Testis (tissue), 3 donors: ENCODE results near the gene HSD17B14. TPM values are rescaled to one million over a fixed set of nuclear protein-coding genes. Genes with fewer than 3 reads are reported as not detected.
"Not testable (repeated sequence)": the region's sequence is repeated elsewhere in the genome, so short reads cannot be mapped to it uniquely, and the experiment has no call there.

Experiments used
- DNase-seq: peaks from one replicate; pipeline ENCODE4 v3.0.0-alpha.2; 2019
- H3K27ac ChIP-seq, 2 donors: fragments of 200-600 bp; sonication (generic); one replicate each; pipeline ENCODE4 v1.5.1; 2019
- H3K27me3 ChIP-seq: fragments of 200-600 bp; sonication (generic); one replicate; pipeline ENCODE4 v1.5.1; 2019
- H3K36me3 ChIP-seq: fragments of 200-600 bp; sonication (generic); one replicate; pipeline ENCODE4 v1.5.1; 2017; ENCODE audit warnings: low read depth; ENCODE audit errors: missing control alignments
- H3K4me1 ChIP-seq: fragments of 200-600 bp; sonication (generic); one replicate; pipeline ENCODE4 v1.5.1; 2019
- H3K4me3 ChIP-seq, 2 donors: fragments of 200-600 bp; sonication (generic); one replicate each; pipeline ENCODE4 v1.5.1; 2017 to 2019
- H3K9me3 ChIP-seq: fragments of 200-600 bp; sonication (generic); one replicate; pipeline ENCODE4 v1.5.1; 2017
- POLR2A ChIP-seq: fragments of 450-650 bp; IDR thresholded peaks from one replicate; pipeline ENCODE4 v1.6.1; 2017; ENCODE audit warnings: antibody characterized with exemption, mild to moderate bottlenecking, moderate library complexity
- WGBS, 2 donors: methylation state at CpG; one replicate each; pipeline ENCODE4 v1.1.5; 2018; 5-methylcytosine and 5-hydroxymethylcytosine counted together
- intact Hi-C: fragments of 100-400 bp; cut with DNase I; formaldehyde crosslinking; loops from one replicate; pipeline ENCODE4 v1.15.1; 2023; ENCODE audit warnings: low total_unique reads
- polyA plus RNA-seq: library from polyadenylated mRNA; stranded (reverse); fragments of 350-450 nt; fragmentation: Illumina TruSeq; extraction: RNeasy Lipid Tissue Mini Kit (QIAGEN cat#74804); gene quantifications from one replicate; pipeline ENCODE4 v1.2.3, GENCODE V29; 2014; ENCODE audit warnings: low read depth, low replicate concordance; ENCODE audit not compliant: insufficient read depth
- total RNA-seq, 2 donors: library from RNA; depleted of rRNA; stranded (reverse); fragments of >200 nt; gene quantifications; one replicate each; pipeline ENCODE4 v1.2.3, GENCODE V29; 2016
- TF ChIP-seq, protein P1 (sequence below), 3 experiments: fragments of 450-650 bp in 2 of 3; fragments of 200-600 bp in 1 of 3; sonication (generic) in 1 of 3; IDR thresholded peaks; one replicate each; pipeline ENCODE4 v1.5.1; 2016 to 2019; ENCODE audit warnings: antibody characterized with exemption in 3 of 3, mild to moderate bottlenecking in 2 of 3, moderate library complexity in 1 of 3

Gene HSD17B14
- total and polyA plus RNA-seq, 3 donors from 2014 or later: 5.6 to 11.9 (median 8.8) TPM

DNA sequence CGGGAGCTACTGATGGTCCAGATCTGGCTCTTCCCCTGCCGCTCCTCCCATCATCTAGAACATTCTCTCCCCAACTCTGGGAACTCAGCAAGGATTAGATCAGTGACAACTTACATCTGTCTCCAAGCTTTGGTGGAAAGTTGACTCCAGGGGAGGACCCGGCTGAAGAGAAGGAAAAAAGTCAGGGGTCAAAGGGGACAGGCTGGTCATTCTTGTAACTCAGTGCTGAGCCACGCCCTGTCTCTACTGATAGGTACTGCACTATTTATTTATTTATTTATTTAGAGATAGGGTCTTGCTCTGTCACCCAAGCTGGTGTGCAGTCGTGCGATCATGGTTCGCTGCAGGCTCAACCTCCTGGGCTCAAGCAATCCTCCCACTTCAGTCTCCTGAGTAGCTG is 17.8 kb upstream of the HSD17B14 start:
- no peak for DNase-seq
- no peaks in the 10 kb centered on the region for H3K9me3 ChIP-seq
- H3K27ac ChIP-seq: no peak overlapping the region
- WGBS, 2 donors: 87 to 89% methylated on average over 7 of the region's 7 CpGs
- no peaks in the 10 kb centered on the region for H3K4me1 ChIP-seq
- H3K27me3 ChIP-seq: no peaks in the 10 kb centered on the region
- H3K4me3 ChIP-seq: no peak overlapping the region
- TF ChIP-seq, protein P1, sequence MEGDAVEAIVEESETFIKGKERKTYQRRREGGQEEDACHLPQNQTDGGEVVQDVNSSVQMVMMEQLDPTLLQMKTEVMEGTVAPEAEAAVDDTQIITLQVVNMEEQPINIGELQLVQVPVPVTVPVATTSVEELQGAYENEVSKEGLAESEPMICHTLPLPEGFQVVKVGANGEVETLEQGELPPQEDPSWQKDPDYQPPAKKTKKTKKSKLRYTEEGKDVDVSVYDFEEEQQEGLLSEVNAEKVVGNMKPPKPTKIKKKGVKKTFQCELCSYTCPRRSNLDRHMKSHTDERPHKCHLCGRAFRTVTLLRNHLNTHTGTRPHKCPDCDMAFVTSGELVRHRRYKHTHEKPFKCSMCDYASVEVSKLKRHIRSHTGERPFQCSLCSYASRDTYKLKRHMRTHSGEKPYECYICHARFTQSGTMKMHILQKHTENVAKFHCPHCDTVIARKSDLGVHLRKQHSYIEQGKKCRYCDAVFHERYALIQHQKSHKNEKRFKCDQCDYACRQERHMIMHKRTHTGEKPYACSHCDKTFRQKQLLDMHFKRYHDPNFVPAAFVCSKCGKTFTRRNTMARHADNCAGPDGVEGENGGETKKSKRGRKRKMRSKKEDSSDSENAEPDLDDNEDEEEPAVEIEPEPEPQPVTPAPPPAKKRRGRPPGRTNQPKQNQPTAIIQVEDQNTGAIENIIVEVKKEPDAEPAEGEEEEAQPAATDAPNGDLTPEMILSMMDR (IDR thresholded peaks at IDR 0.05): no peak
- no peak for TF ChIP-seq POLR2A
- no peaks in the 10 kb centered on the region for H3K36me3 ChIP-seq
- intact Hi-C loops: no loop called here

DNA sequence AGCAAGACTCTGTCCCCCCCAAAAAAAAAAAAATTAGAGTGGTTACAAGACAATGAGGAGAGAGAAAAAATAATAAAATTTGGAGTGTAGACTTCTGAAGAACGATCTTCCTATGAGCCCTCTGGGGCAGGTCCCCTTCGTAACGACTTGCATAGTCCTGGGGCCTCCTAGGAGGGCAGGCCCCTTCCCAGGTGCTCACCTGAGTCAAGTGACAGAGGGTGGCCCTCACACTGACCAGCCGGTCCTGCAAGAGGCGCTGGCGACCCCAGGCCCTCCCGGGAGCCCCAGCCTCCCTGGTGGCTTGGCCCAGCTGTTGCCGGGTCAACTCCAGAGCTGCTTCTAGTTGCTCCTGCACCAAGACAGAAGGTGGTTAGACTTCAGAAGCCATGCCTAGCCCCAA is 17.2 kb upstream of the HSD17B14 start:
- TF ChIP-seq, protein P1 (IDR thresholded peaks at IDR 0.05): no peak
- TF ChIP-seq POLR2A: no peak
- intact Hi-C loops: no loop called here
- Histone ChIP-seq H3K4me1 (no peaks in the 10 kb centered on the region), H3K4me3 (no peak overlapping the region), H3K9me3 (no peaks in the 10 kb centered on the region), H3K27me3 (no peaks in the 10 kb centered on the region), H3K27ac (no peak overlapping the region), H3K36me3 (no peaks in the 10 kb centered on the region)
- DNase-seq: no peak
- WGBS, 2 donors: 93 to 97% methylated on average over 3 to 8 of the region's 8 CpGs

DNA sequence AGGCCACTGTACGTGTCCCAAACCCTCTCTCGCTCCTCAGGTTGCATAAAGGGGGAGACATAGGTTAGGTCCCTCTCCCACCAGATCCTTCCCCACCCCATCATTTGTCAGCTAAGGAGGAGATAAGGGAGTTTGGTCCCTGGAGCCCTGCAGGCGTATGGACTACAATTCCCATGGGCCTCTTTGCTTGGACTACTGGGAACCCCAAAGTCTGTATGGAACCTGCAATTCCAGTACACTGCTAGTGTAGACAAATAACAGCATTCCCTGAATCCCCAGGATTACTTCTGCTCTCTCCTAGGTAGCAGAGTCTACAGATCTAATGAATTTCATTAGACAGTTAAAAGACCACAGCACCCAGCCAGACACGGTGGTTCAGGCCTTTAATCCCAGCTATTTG is 16.0 kb upstream of the HSD17B14 start:
- no peaks in the 10 kb centered on the region for H3K36me3 ChIP-seq
- 88 to 91% methylated on average over 4 of the region's 4 CpGs for WGBS, 2 donors

DNA sequence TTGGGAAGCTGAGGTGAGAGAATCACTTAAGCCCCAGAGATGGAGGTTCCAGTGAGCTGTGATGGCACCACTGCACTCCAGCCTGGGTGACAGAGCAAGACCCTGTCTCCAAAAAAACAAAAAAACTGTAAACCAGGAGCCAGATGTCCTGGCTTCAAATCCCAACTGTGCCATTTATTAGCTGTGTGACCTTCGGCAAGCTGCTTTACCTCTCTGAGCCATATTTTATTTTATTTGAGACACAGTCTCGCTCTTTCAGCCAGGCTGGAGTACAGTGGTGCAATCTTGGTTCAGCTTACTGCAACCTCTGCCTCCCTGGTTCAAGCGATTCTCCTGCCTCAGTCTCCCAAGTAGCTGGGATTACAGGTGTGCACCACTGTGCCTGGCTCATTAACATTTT is 10.4 kb upstream of the HSD17B14 start:
- not testable (repeated sequence) for H3K27ac ChIP-seq, H3K4me3 ChIP-seq, H3K4me1 ChIP-seq, H3K27me3 ChIP-seq, H3K36me3 ChIP-seq, DNase-seq, H3K9me3 ChIP-seq
- 97 to 100% methylated on average over 3 of the region's 3 CpGs for WGBS, 2 donors
- intact Hi-C loops: loop anchor here (10.0 kb wide), 1 partner anchor 202 kb away; the partner anchor contains the start of gene CA11

More for the DNA sequence above, 16.0 kb upstream of the HSD17B14 start:
- no peaks in the 10 kb centered on the region for H3K27me3 ChIP-seq
- no peak for DNase-seq
- no peaks in the 10 kb centered on the region for H3K4me1 ChIP-seq
- no peaks in the 10 kb centered on the region for H3K9me3 ChIP-seq
- H3K4me3 ChIP-seq: no peak overlapping the region
- H3K27ac ChIP-seq: no peak overlapping the region
- TF ChIP-seq, protein P1 (IDR thresholded peaks at IDR 0.05): no peak
- TF ChIP-seq POLR2A: no peak
- intact Hi-C loops: no loop called here

DNA sequence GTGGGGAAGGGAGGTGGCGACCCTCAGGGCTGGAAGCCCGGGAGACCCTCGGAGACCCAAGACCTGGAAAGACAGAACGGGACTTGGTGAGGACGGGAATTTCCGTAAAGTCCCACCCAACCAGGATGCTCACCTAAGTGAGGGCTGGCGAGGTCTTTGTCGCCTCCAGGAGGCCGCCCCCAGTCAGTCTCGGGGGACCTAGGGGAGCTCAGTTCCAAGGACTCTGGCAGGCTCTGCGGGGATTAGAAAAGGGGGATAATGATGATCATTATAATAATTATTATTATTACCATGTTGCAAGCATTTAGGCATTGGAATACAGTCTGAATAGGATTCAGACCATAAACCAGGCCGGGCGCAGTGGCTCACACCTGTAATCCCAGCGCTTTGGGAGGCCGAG is 9.1 kb upstream of the HSD17B14 start:
- no peak for DNase-seq
- Histone ChIP-seq H3K9me3 (no peaks in the 10 kb centered on the region), H3K4me3 (no peak overlapping the region), H3K27me3 (no peaks in the 10 kb centered on the region), H3K27ac (no peak overlapping the region), H3K36me3 (no peaks in the 10 kb centered on the region), H3K4me1 (no peaks in the 10 kb centered on the region)
- WGBS, 2 donors: 90 to 93% methylated on average over 15 of the region's 15 CpGs
- intact Hi-C loops: loop anchor here (10.0 kb wide), 1 partner anchor 201 kb away; the partner anchor contains the start of gene CA11
- TF ChIP-seq, protein P1 (IDR thresholded peaks at IDR 0.05): no peak
- no peak for TF ChIP-seq POLR2A
